Activated T-cell treated with anti-CD3 and anti-CD28 coated beads, Interleukin-2, amount 50 U/mL, for 24 hours (primary cell): ENCODE results near the gene VWA7.
"Not testable (repeated sequence)": the region's sequence is repeated elsewhere in the genome, so short reads cannot be mapped to it uniquely, and the experiment has no call there.

Experiments
- DNase-seq: peaks from one replicate; pipeline ENCODE4 v3.0.0-alpha.2; 2020
- H3K27ac Mint-ChIP-seq: 2 replicates; pipeline ENCODE4 v1.8.0; 2020; ENCODE audit warnings: mild to moderate bottlenecking, mixed read lengths
- H3K27me3 Mint-ChIP-seq: 2 replicates; pipeline ENCODE4 v1.8.0; 2020; ENCODE audit warnings: mixed read lengths
- H3K36me3 Mint-ChIP-seq: 2 replicates; pipeline ENCODE4 v1.8.0; 2020; ENCODE audit warnings: low read depth, mixed read lengths
- H3K4me1 Mint-ChIP-seq: 2 replicates; pipeline ENCODE4 v1.8.0; 2020; ENCODE audit warnings: low read depth, mixed read lengths
- H3K4me3 Mint-ChIP-seq: 2 replicates; pipeline ENCODE4 v1.8.0; 2020; ENCODE audit warnings: mild to moderate bottlenecking, moderate library complexity, mixed read lengths
- H3K9me3 Mint-ChIP-seq: 2 replicates; pipeline ENCODE4 v1.8.0; 2020; ENCODE audit warnings: mixed read lengths

The VWA7 gene, protein sequence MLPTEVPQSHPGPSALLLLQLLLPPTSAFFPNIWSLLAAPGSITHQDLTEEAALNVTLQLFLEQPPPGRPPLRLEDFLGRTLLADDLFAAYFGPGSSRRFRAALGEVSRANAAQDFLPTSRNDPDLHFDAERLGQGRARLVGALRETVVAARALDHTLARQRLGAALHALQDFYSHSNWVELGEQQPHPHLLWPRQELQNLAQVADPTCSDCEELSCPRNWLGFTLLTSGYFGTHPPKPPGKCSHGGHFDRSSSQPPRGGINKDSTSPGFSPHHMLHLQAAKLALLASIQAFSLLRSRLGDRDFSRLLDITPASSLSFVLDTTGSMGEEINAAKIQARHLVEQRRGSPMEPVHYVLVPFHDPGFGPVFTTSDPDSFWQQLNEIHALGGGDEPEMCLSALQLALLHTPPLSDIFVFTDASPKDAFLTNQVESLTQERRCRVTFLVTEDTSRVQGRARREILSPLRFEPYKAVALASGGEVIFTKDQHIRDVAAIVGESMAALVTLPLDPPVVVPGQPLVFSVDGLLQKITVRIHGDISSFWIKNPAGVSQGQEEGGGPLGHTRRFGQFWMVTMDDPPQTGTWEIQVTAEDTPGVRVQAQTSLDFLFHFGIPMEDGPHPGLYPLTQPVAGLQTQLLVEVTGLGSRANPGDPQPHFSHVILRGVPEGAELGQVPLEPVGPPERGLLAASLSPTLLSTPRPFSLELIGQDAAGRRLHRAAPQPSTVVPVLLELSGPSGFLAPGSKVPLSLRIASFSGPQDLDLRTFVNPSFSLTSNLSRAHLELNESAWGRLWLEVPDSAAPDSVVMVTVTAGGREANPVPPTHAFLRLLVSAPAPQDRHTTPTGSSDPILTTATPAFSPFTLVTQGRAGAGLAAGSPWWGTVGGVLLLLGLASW

DNA sequence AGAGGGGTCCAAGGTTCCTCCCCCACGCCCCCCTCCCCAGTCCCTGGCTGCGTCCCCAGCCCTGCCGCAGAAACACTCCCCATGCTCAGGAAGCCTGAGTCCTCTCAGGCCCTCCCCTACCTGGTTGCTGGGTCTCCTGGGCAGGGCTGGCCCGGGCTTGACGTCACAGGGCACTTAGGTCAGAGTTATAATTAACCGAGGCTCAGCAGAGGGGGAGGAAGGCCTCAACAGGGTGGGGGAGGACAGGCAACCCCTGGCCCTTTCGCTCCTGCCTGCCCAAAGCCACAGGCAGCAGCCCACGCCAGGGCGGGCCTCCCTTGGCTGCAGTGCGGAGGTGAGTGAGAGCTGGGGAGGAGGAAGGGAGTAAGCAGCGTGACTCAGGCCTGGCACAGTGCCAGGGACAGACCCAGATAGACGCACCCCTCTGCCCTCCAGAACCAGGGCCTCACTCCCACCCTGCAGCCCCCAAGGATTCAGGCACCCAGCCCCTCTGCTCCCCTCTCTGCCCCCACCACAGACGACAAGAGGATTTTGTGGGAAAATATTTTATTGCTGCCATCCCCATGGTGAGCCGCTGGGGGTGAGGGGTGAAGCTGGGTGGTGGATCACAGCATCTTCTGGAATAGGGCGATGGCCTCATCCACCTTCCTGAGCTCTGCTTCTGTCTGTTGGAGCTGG lies at the start of gene VWA7:
Gene VWA7, minus strand, starts transcription at position 340 of the 678 bp plus-strand sequence. CDS start 549 bp downstream, outside the sequence.
- Mint-ChIP-seq H3K27ac (peak within 1 kb of the TSS; percentile 71), H3K27me3 (no peaks in the 10 kb centered on the region), H3K4me1 (peaks cover 44% of the 10 kb centered on the region), H3K4me3 (peak within 1 kb of the TSS; percentile 46), H3K36me3 (peaks cover 50% of the 10 kb centered on the region), H3K9me3 (no peaks in the 10 kb centered on the region)
- peak; percentile 85 for DNase-seq

GRCh38 chr6:31826793-31827285 lies 49.7 kb upstream of the VWA7 start:
- Mint-ChIP-seq H3K27ac (peak overlapping the region; percentile 97), H3K4me3 (peak overlapping the region; percentile 93), H3K9me3 (no peaks in the 10 kb centered on the region), H3K36me3 (peaks cover 26% of the 10 kb centered on the region), H3K4me1 (peaks cover 58% of the 10 kb centered on the region), H3K27me3 (no peaks in the 10 kb centered on the region)
- no peak for DNase-seq

DNA sequence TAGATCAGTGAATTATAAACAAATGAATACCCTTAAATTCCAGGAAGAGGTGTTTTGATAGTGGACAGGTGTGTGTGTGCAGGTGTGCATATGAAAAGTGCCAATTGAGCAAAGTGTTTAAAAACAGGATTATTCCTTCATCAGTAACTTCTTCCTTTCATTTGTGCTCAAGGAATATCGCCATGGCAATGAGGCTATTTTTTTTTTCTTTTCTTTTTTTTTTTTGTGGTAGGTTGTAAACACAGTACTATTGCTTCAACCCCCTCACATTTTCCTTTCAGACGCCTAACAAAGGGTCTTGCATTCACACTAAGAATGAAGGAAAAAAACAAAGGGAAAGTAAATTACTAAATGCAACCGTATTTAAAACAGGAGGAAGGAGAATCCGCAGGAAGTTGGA lies 48.4 kb upstream of the VWA7 start:
- DNase-seq: no peak
- Mint-ChIP-seq H3K36me3 (peaks cover 17% of the 10 kb centered on the region), H3K9me3 (no peaks in the 10 kb centered on the region), H3K27ac (peak overlapping the region; percentile 97), H3K4me1 (peaks cover 57% of the 10 kb centered on the region), H3K27me3 (no peaks in the 10 kb centered on the region), H3K4me3 (no peak overlapping the region)

GRCh38 chr6:31823592-31824196 lies 46.6 kb upstream of the VWA7 start:
- H3K9me3 Mint-ChIP-seq, DNase-seq, H3K36me3 Mint-ChIP-seq, H3K27me3 Mint-ChIP-seq: not testable (repeated sequence)
- Mint-ChIP-seq H3K27ac (peak overlapping the region; percentile 47), H3K4me1 (peaks cover 66% of the 10 kb centered on the region), H3K4me3 (peak overlapping the region; percentile 8)

DNA sequence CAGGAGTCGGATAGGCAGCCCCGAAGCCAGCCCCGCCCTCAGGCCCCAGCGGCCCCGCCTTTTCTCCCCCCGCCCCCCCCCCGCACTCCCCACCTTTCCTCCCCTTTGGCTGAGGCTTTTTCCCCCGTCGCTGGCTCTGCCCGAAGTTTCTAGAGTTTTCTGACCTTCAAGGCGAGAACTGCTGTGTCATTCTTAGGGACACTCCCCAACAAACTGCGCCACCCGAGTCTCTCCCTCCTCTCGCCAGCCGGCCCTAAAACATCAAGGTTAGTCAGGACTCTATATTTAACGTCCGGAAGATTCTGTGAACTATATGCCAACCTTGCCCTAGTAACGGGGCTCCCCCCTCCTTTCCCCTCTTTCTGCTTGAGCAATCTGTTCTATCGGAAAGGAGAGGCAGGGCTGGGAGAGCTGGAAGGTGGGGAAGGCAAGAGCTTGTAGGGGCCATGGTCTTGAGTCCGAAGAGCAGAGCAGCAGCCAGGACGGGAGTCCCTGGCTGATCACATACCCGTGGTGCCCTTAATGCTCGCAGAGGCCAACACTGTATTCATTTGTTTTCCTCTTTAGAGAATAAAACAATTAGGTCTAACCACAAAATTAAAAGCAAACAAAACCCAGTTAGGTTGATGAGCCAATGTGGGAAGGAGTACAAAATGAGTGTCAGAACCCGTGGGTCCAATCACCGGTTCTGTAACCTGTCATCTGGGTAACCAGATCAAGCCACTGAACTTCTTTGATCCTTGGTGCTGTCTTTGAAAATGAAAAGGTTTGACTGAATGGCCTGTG lies 45.1 kb upstream of the VWA7 start:
- DNase-seq: peak; percentile 77
- Mint-ChIP-seq H3K9me3 (no peaks in the 10 kb centered on the region), H3K4me3 (peak overlapping the region; percentile 86), H3K27ac (peak overlapping the region; percentile 97), H3K27me3 (no peaks in the 10 kb centered on the region), H3K4me1 (peaks cover 76% of the 10 kb centered on the region), H3K36me3 (peaks cover 16% of the 10 kb centered on the region)

GRCh38 chr6:31821301-31822035 lies 44.3 kb upstream of the VWA7 start:
- no peaks in the 10 kb centered on the region for H3K9me3 Mint-ChIP-seq
- H3K4me1 Mint-ChIP-seq: peaks cover 68% of the 10 kb centered on the region
- H3K27me3 Mint-ChIP-seq: no peaks in the 10 kb centered on the region
- peaks cover 14% of the 10 kb centered on the region for H3K36me3 Mint-ChIP-seq
- DNase-seq: peak; percentile 84
- H3K4me3 Mint-ChIP-seq: peak overlapping the region; percentile 86
- peak overlapping the region; percentile 97 for H3K27ac Mint-ChIP-seq

GRCh38 chr6:31820399-31820798 lies 43.3 kb upstream of the VWA7 start:
- H3K27me3 Mint-ChIP-seq, H3K9me3 Mint-ChIP-seq, DNase-seq: not testable (repeated sequence)
- peaks cover 61% of the 10 kb centered on the region for H3K4me1 Mint-ChIP-seq
- peaks cover 14% of the 10 kb centered on the region for H3K36me3 Mint-ChIP-seq
- H3K4me3 Mint-ChIP-seq: peak overlapping the region; percentile 86
- peak overlapping the region; percentile 97 for H3K27ac Mint-ChIP-seq

DNA sequence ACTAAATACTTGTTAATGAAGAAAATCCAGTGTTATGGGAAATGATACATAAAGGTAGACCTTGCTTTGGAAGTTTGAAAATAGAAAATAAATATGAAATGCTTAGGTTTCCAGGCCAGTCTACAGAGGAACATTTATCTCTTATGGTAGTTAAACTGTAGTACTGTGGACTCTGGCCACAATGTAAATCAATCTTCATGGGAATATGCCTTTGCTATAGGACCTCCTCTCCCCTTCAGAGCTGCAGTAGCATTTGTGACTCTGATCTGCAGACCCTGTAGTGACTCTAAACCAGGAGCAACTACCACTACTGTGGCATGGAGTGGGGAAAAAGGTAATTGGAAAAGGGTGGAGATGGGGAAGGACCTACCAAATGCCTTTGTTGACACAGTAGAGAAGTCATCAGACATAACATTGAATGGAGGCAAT lies 42.8 kb upstream of the VWA7 start:
- DNase-seq: no peak
- H3K9me3 Mint-ChIP-seq: no peaks in the 10 kb centered on the region
- peaks cover 14% of the 10 kb centered on the region for H3K36me3 Mint-ChIP-seq
- peak overlapping the region; percentile 44 for H3K4me3 Mint-ChIP-seq
- H3K4me1 Mint-ChIP-seq: peaks cover 62% of the 10 kb centered on the region
- H3K27ac Mint-ChIP-seq: peak overlapping the region; percentile 67
- H3K27me3 Mint-ChIP-seq: no peaks in the 10 kb centered on the region

DNA sequence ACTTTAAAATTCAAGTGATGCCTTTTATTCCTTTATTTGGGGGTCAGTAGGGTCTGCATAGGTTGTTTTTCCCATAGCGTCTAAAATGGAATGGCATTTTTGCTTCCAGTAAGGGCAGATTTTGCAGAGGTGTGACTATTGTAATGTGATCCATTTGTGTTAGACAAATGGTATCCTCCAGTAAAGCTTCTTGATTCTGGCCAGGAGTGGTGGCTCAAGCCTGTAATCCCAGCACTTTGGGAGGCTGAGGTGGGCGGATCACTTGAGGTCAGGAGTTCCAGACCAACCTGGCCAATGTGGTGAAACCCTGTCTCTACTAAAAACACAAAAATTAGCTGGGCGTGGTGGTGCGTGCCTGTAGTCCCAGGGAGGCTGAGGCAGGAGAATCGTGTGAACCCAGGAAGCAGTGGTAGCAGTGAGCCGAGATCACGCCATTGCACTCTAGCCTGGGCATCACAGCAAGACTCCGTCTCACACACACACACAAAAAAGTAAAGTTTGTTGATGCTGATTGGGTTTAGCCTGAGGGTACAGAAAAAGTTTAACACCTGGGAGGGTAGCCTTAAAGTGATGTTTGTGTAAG lies 40.9 kb upstream of the VWA7 start:
- H3K27me3 Mint-ChIP-seq, DNase-seq, H3K9me3 Mint-ChIP-seq: not testable (repeated sequence)
- peak overlapping the region; percentile 89 for H3K27ac Mint-ChIP-seq
- peak overlapping the region; percentile 84 for H3K4me3 Mint-ChIP-seq
- peaks cover 14% of the 10 kb centered on the region for H3K36me3 Mint-ChIP-seq
- H3K4me1 Mint-ChIP-seq: peaks cover 68% of the 10 kb centered on the region

DNA sequence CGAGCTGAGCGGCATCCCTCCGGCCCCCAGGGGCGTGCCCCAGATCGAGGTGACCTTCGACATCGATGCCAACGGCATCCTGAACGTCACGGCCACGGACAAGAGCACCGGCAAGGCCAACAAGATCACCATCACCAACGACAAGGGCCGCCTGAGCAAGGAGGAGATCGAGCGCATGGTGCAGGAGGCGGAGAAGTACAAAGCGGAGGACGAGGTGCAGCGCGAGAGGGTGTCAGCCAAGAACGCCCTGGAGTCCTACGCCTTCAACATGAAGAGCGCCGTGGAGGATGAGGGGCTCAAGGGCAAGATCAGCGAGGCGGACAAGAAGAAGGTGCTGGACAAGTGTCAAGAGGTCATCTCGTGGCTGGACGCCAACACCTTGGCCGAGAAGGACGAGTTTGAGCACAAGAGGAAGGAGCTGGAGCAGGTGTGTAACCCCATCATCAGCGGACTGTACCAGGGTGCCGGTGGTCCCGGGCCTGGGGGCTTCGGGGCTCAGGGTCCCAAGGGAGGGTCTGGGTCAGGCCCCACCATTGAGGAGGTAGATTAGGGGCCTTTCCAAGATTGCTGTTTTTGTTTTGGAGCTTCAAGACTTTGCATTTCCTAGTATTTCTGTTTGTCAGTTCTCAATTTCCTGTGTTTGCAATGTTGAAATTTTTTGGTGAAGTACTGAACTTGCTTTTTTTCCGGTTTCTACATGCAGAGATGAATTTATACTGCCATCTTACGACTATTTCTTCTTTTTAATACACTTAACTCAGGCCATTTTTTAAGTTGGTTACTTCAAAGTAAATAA lies 40.2 kb upstream of the VWA7 start:
- Mint-ChIP-seq H3K36me3 (peaks cover 14% of the 10 kb centered on the region), H3K4me1 (peaks cover 68% of the 10 kb centered on the region), H3K4me3 (peak overlapping the region; percentile 84), H3K27ac (peak overlapping the region; percentile 89)
- H3K9me3 Mint-ChIP-seq, H3K27me3 Mint-ChIP-seq: not testable (repeated sequence)
- DNase-seq: peak; percentile 60

GRCh38 chr6:31815025-31815838 lies 38.1 kb upstream of the VWA7 start, which contains the start of the genes HSPA1A and HSPA1L:
Gene HSPA1A (plus strand): TSS chr6:31815543. CDS start chr6:31815757, 214 bp downstream.
Gene HSPA1L (minus strand): TSS chr6:31815283. CDS start chr6:31811972, 3,311 bp downstream.
- DNase-seq: peak; percentile 76
- Mint-ChIP-seq H3K4me1 (peaks cover 66% of the 10 kb centered on the region), H3K4me3 (peak within 1 kb of the TSS; percentile 83), H3K36me3 (peaks cover 19% of the 10 kb centered on the region), H3K27me3 (no peaks in the 10 kb centered on the region), H3K9me3 (no peaks in the 10 kb centered on the region), H3K27ac (peak within 1 kb of the TSS; percentile 98)
